Fibroblast of mammary gland (primary cell): ENCODE data around the gene UXT.

ENCODE experiments used
- DNase-seq: peaks from one replicate; pipeline ENCODE4 v3.0.0-alpha.2; 2010; ENCODE audit warnings: low read depth
- H3K4me3 ChIP-seq: 2 replicates; pipeline ENCODE4 v1.5.1; 2011; ENCODE audit warnings: low read depth, mild to moderate bottlenecking, low read length, moderate library complexity; ENCODE audit not compliant: control insufficient read depth
- CTCF ChIP-seq: conservative IDR thresholded peaks from 2 replicates; pipeline ENCODE4 v1.5.1; 2011; ENCODE audit warnings: low read depth, low read length, inconsistent platforms; ENCODE audit not compliant: control insufficient read depth, insufficient read depth

The UXT gene

GRCh38 chrX:47643926-47644325, 15.1 kb downstream of the UXT start:
- peak; percentile 46 for TF ChIP-seq CTCF
- peak; percentile 47 for DNase-seq
- no peak overlapping the region for H3K4me3 ChIP-seq

- no peak overlapping the region for H3K4me3 ChIP-seq
- TF ChIP-seq CTCF = no peak
- DNase-seq = no peak
Observed at GRCh38 chrX:47638816-47639215, 20.2 kb downstream of the UXT start.

GRCh38 chrX:47637546-47638195, 21.3 kb downstream of the UXT start:
- TF ChIP-seq CTCF = no peak
- DNase-seq = no peak
- no peak overlapping the region for H3K4me3 ChIP-seq

GRCh38 chrX:47634871-47635575, 24.0 kb downstream of the UXT start:
- no peak overlapping the region for H3K4me3 ChIP-seq
- no peak for TF ChIP-seq CTCF
- no peak for DNase-seq

- no peak for TF ChIP-seq CTCF
- H3K4me3 ChIP-seq = no peak overlapping the region
- peak; percentile 61 for DNase-seq
Observed at GRCh38 chrX:47633689-47634590, 25.0 kb downstream of the UXT start.

GRCh38 chrX:47632666-47633065, 26.3 kb downstream of the UXT start:
- no peak for TF ChIP-seq CTCF
- no peak for DNase-seq
- no peak overlapping the region for H3K4me3 ChIP-seq
